ENCODE results near the gene TBL1XR1. TPM values are rescaled to one million over a fixed set of nuclear protein-coding genes. Genes with fewer than 3 reads are reported as not detected.

The TBL1XR1 gene
- total and polyA plus RNA-seq, 2 of the 13 experiments (the other 11 are each of a cell fraction or from before 2014, with no cell fraction given), result 57.7 to 62.5 TPM

DNA sequence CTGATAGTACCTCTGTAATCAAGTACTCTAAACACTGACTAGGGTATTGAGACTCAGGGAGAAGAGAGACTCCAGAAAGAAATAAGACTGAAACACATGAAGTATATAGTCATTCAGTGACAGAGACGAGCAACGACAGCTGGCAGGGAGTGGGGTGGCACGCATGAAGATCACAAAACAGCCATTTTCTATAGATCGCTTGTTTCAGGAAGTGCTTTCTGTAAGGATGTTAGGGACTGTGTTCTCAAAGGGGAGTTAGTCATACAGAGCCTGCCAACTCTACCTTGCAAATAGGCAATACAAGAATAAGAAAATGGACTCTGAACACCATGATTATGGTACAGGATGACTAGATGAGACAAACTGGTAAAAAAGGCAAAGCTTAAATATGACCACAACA lies 139.5 kb downstream of the TBL1XR1 start (continued):
- TF ChIP-seq PREB (CRISPR knock-in tag; IDR thresholded peaks at IDR 0.05) (no peak), ZMAT3 (CRISPR knock-in tag; conservative IDR thresholded peaks at IDR 0.05) (no peak)

DNA sequence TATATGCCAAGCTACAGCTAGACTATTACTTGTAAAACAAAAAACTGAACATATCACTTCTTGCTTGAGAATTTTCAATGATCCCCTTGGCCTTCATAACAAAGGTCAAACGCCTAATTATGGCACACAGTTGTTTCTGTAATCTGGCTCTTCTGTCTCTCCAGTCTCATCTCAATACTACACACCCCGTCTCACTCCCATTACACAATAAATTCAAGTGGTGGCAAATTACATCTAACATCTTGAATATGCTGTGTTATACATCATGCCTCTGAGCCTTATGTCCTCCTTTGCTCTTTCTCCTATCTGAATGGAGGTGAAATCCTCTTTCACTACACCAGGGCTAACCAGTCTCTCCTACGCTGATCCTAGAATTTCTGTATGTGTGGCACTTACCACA lies 140.4 kb downstream of the TBL1XR1 start:
- over 99% methylated on average over 3 of the region's 3 CpGs for WGBS (ENCODE audit: low lambda C conversion rate)

More for the DNA sequence above, 140.4 kb downstream of the TBL1XR1 start:
- H3K27ac ChIP-seq (ENCODE audit: extremely low read length, insufficient read depth, low read length), result no peak overlapping the region
- ATAC-seq, result no peak
- no peak for DNase-seq (ENCODE audit: low spot score)
- no peak for FAIRE-seq
- H2AFZ ChIP-seq (ENCODE audit: low read length), result no peak overlapping the region
- peaks cover 26% of the 10 kb centered on the region for H3K79me2 ChIP-seq (ENCODE audit: insufficient read depth, low read length)
- H3K9me3 ChIP-seq (ENCODE audit: low read length), result no peaks in the 10 kb centered on the region
- no peaks in the 10 kb centered on the region for H3K4me1 ChIP-seq (ENCODE audit: insufficient read depth, low read length)
- CTCF ChIA-PET (ENCODE audit: low intra/inter-chr PET ratio, low total read pairs), result no interaction called here
- H3K36me3 ChIP-seq (replicated peaks in 1 of 2; ENCODE audit: control insufficient read depth in 1 of 2, insufficient read depth in 2 of 2, low read length in 2 of 2), result peaks cover 5 to 22% of the 10 kb centered on the region in 2 experiments
- no TSS peak for BruUV-seq (replicated peaks)
- TF ChIP-seq ZNF781 (CRISPR knock-in tag; IDR thresholded peaks at IDR 0.05; ENCODE audit: borderline replicate concordance, not compliant biosample characterization), result no peak
- TF ChIP-seq RFXANK (CRISPR knock-in tag; IDR thresholded peaks at IDR 0.05), result no peak
- TF ChIP-seq ZNF577 (CRISPR knock-in tag; IDR thresholded peaks at IDR 0.05; ENCODE audit: borderline replicate concordance, low read depth), result no peak
- no peak for TF ChIP-seq ZNF24 (IDR thresholded peaks at IDR 0.05)
- intact Hi-C loops (cut with micrococcal nuclease; ENCODE audit: unreplicated experiment) (loop anchor here (10.0 kb wide), 1 partner anchor 418 kb away; no protein-coding TSS in a partner anchor), in situ Hi-C loops (cut with HindIII; ENCODE audit: extremely low pct_ligation_motif_present, low pct_unique_long_range_greater_than_20kb) (loop anchor here (10.0 kb wide), 1 partner anchor 138 kb away; the partner anchor contains the start of gene TBL1XR1)
- peaks cover 9% of the 10 kb centered on the region; the same call in 1 of the 2 replicates for H4K20me1 ChIP-seq (ENCODE audit: insufficient read depth, low read length)
- POLR2A ChIA-PET, result no interaction called here
- H3K4me3 ChIP-seq (replicated peaks in 1 of 3; ENCODE audit: insufficient read depth in 1 of 3, low read depth in 2 of 3, low read length in 3 of 3), result no peak overlapping the region
- no peak overlapping the region for H3K9ac ChIP-seq (ENCODE audit: insufficient read depth, low read depth, low read length)
- H3K27me3 ChIP-seq (ENCODE audit: control insufficient read depth in 1 of 2, insufficient read depth in 2 of 2, low read length in 2 of 2), result no peaks in the 10 kb centered on the region; a peak in 1 of 5 replicates
- no peak overlapping the region for H3K4me2 ChIP-seq (ENCODE audit: low read depth, low read length)
